Rectal smooth muscle tissue (tissue), 1 donor: Measurements from ENCODE around the gene DES.

Experiments
- H3K27ac ChIP-seq: one replicate; pipeline ENCODE4 v1.7.0; 2013; ENCODE audit warnings: low read depth, low read length, inconsistent platforms
- H3K27me3 ChIP-seq: one replicate; pipeline ENCODE4 v1.7.0; 2013; ENCODE audit warnings: low read length; ENCODE audit not compliant: control insufficient read depth, insufficient read depth
- H3K36me3 ChIP-seq: one replicate; pipeline ENCODE4 v1.7.0; 2013; ENCODE audit warnings: low read length; ENCODE audit not compliant: control insufficient read depth, insufficient read depth
- H3K4me1 ChIP-seq: one replicate; pipeline ENCODE4 v1.7.0; 2013; ENCODE audit warnings: low read length; ENCODE audit not compliant: control insufficient read depth, insufficient read depth
- H3K4me3 ChIP-seq: one replicate; pipeline ENCODE4 v1.7.0; 2013; ENCODE audit warnings: low read length
- H3K9ac ChIP-seq: one replicate; pipeline ENCODE4 v1.7.0; 2013; ENCODE audit warnings: low read length

The DES gene

GRCh38 chr2:219416235-219416602, 2.0 kb upstream of the DES start:
- no peak overlapping the region for H3K9ac ChIP-seq
- H3K36me3 ChIP-seq: peaks cover 14% of the 10 kb centered on the region
- no peak overlapping the region for H3K4me3 ChIP-seq
- peaks cover 27% of the 10 kb centered on the region for H3K4me1 ChIP-seq
- no peaks in the 10 kb centered on the region for H3K27me3 ChIP-seq
- H3K27ac ChIP-seq: peak overlapping the region; percentile 99

- H3K27ac ChIP-seq: peak overlapping the region; percentile 99
Measured at GRCh38 chr2:219416938-219417337, 1.2 kb upstream of the DES start.

GRCh38 chr2:219417374-219417773, 803 bp upstream of the DES start:
- peaks cover 27% of the 10 kb centered on the region for H3K4me1 ChIP-seq
- no peak overlapping the region for H3K4me3 ChIP-seq
- H3K27me3 ChIP-seq: no peaks in the 10 kb centered on the region
- peaks cover 20% of the 10 kb centered on the region for H3K36me3 ChIP-seq
- H3K27ac ChIP-seq: peak overlapping the region; percentile 99
- peak overlapping the region; percentile 64 for H3K9ac ChIP-seq

More at GRCh38 chr2:219416938-219417337, 1.2 kb upstream of the DES start:
- H3K36me3 ChIP-seq: peaks cover 17% of the 10 kb centered on the region
- peaks cover 27% of the 10 kb centered on the region for H3K4me1 ChIP-seq
- no peaks in the 10 kb centered on the region for H3K27me3 ChIP-seq
- no peak overlapping the region for H3K9ac ChIP-seq
- H3K4me3 ChIP-seq: no peak overlapping the region

- Histone ChIP-seq H3K27me3 (no peaks in the 10 kb centered on the region), H3K9ac (peak overlapping the region; percentile 89), H3K27ac (peak overlapping the region; percentile 99)
Measured at GRCh38 chr2:219419012-219419324, 791 bp downstream of the DES start.

GRCh38 chr2:219419331-219420197, 1.4 kb downstream of the DES start:
- peaks cover 33% of the 10 kb centered on the region for H3K4me1 ChIP-seq
- peak overlapping the region; percentile 99 for H3K27ac ChIP-seq

More at GRCh38 chr2:219419012-219419324, 791 bp downstream of the DES start:
- H3K36me3 ChIP-seq: peaks cover 20% of the 10 kb centered on the region
- peak overlapping the region; percentile 67 for H3K4me3 ChIP-seq
- H3K4me1 ChIP-seq: peaks cover 31% of the 10 kb centered on the region

GRCh38 chr2:219420687-219421086, 2.5 kb downstream of the DES start:
- Histone ChIP-seq H3K27ac (peak overlapping the region; percentile 99), H3K4me3 (peak overlapping the region; percentile 67)

More at GRCh38 chr2:219419331-219420197, 1.4 kb downstream of the DES start:
- peak overlapping the region; percentile 89 for H3K9ac ChIP-seq
- peak overlapping the region; percentile 67 for H3K4me3 ChIP-seq
- no peaks in the 10 kb centered on the region for H3K27me3 ChIP-seq
- peaks cover 20% of the 10 kb centered on the region for H3K36me3 ChIP-seq

GRCh38 chr2:219421323-219421722, 3.1 kb downstream of the DES start:
- Histone ChIP-seq H3K9ac (peak overlapping the region; percentile 25), H3K27ac (peak overlapping the region; percentile 99), H3K27me3 (no peaks in the 10 kb centered on the region), H3K4me3 (peak overlapping the region; percentile 67), H3K36me3 (peaks cover 26% of the 10 kb centered on the region), H3K4me1 (peaks cover 24% of the 10 kb centered on the region)

More at GRCh38 chr2:219420687-219421086, 2.5 kb downstream of the DES start:
- Histone ChIP-seq H3K27me3 (no peaks in the 10 kb centered on the region), H3K36me3 (peaks cover 26% of the 10 kb centered on the region), H3K9ac (peak overlapping the region; percentile 25), H3K4me1 (peaks cover 30% of the 10 kb centered on the region)

GRCh38 chr2:219422952-219423534, 4.9 kb downstream of the DES start:
- Histone ChIP-seq H3K4me1 (peaks cover 13% of the 10 kb centered on the region), H3K4me3 (peak overlapping the region; percentile 49), H3K27ac (peak overlapping the region; percentile 99), H3K27me3 (no peaks in the 10 kb centered on the region), H3K9ac (no peak overlapping the region), H3K36me3 (peaks cover 26% of the 10 kb centered on the region)

- H3K9ac ChIP-seq: no peak overlapping the region
- H3K27me3 ChIP-seq: no peaks in the 10 kb centered on the region
- peak overlapping the region; percentile 99 for H3K27ac ChIP-seq
- H3K36me3 ChIP-seq: peaks cover 26% of the 10 kb centered on the region
- peak overlapping the region; percentile 54 for H3K4me3 ChIP-seq
- H3K4me1 ChIP-seq: peaks cover 13% of the 10 kb centered on the region
Measured at GRCh38 chr2:219423652-219424377, 5.6 kb downstream of the DES start.

- Histone ChIP-seq H3K4me3 (peak overlapping the region; percentile 15), H3K4me1 (peaks cover 14% of the 10 kb centered on the region), H3K27me3 (no peaks in the 10 kb centered on the region), H3K27ac (peak overlapping the region; percentile 99), H3K9ac (no peak overlapping the region), H3K36me3 (peaks cover 20% of the 10 kb centered on the region)
Measured at GRCh38 chr2:219425238-219426067, 7.3 kb downstream of the DES start.

- peak overlapping the region; percentile 99 for H3K27ac ChIP-seq
- peaks cover 14% of the 10 kb centered on the region for H3K36me3 ChIP-seq
- no peak overlapping the region for H3K4me3 ChIP-seq
- no peaks in the 10 kb centered on the region for H3K27me3 ChIP-seq
- H3K9ac ChIP-seq: no peak overlapping the region
- peaks cover 17% of the 10 kb centered on the region for H3K4me1 ChIP-seq
Measured at GRCh38 chr2:219426068-219426443, 7.9 kb downstream of the DES start.
